Motor neuron (in vitro differentiated cells): Measurements from ENCODE around the gene EPHA7. TPM values are rescaled to one million over a fixed set of nuclear protein-coding genes. Genes with fewer than 3 reads are reported as not detected.

Source experiments
- ATAC-seq, 8 experiments: fragments of 200-7000 bp; cut with Tn5 transposase; replicated peaks in 6 of 8; 2 replicates each; pipeline ENCODE4 v1.8.0; 2021; ENCODE audit warnings: mild to moderate bottlenecking in 8 of 8, moderate library complexity in 8 of 8
- H3K27ac ChIP-seq, 2 donors: fragments of 250-450 bp; sonication (Bioruptor Pico); 2 replicates each; pipeline ENCODE4 v1.9.0; 2021; ENCODE audit warnings: antibody characterized with exemption in 2 of 2, mild to moderate bottlenecking in 2 of 2, moderate library complexity in 1 of 2
- H3K4me1 ChIP-seq, 2 donors: fragments of 250-450 bp; sonication (Bioruptor Pico); replicated peaks in 1 of 2; 2 replicates each; pipeline ENCODE4 v1.6.1; 2021; ENCODE audit warnings: antibody characterized with exemption in 2 of 2, mild to moderate bottlenecking in 2 of 2, moderate library complexity in 1 of 2
- H3K4me3 ChIP-seq, 5 donors: fragments of 250-450 bp; sonication (Bioruptor Pico); 2 replicates each; pipeline ENCODE4 v1.9.0; 2021; ENCODE audit warnings: antibody characterized with exemption in 5 of 5, mild to moderate bottlenecking in 5 of 5, moderate library complexity in 4 of 5
- WGBS, 10 experiments: fragments of 450-650 bp; shearing (Covaris generic); methylation state at CpG; one replicate each; pipeline ENCODE4 v1.0.0; 2022; 5-methylcytosine and 5-hydroxymethylcytosine counted together
- in situ Hi-C, 9 experiments: fragments of 400-800 bp; cut with MboI; loops; one replicate each; pipeline ENCODE4 v1.15.0; 2021; ENCODE audit warnings: low sequenced_read_pairs in 9 of 9, low pct_unique_long_range_greater_than_20kb in 2 of 9; ENCODE audit not compliant: unreplicated experiment in 9 of 9
- total RNA-seq, 8 experiments: library from RNA; unstranded; fragments of 300-600 nt; gene quantifications; 2 replicates each; pipeline versions ENCODE4 v1.2.3 to v1.2.4, GENCODE V29; 2022

EPHA7 gene
- total RNA-seq, 8 experiments from 2014 or later, result 1.6 to 88.0 (median 20.4) TPM

GRCh38 chr6:93305088-93305487, 114.3 kb downstream of the EPHA7 start:
- H3K27ac ChIP-seq, result no peak overlapping the region
- peaks cover 0 to 8% of the 10 kb centered on the region in 2 donors for H3K4me1 ChIP-seq
- ATAC-seq, result no peak
- H3K4me3 ChIP-seq, result no peak overlapping the region
- in situ Hi-C loops, result no loop called here

GRCh38 chr6:93304505-93304904, 114.9 kb downstream of the EPHA7 start:
- in situ Hi-C loops, result no loop called here
- Histone ChIP-seq H3K4me3 (no peak overlapping the region), H3K4me1 (peaks cover 0 to 8% of the 10 kb centered on the region in 2 donors), H3K27ac (no peak overlapping the region)
- 0 to 100% (median 80%) methylated on average over 1 of the region's 1 CpG; no CpG with 5 or more reads in 3 of the 10 experiments for whole genome bisulfite sequencing, 10 experiments
- ATAC-seq, result peak in 4 of 8 experiments; percentile 18 to 72 (median 30)

GRCh38 chr6:93300661-93301060, 118.7 kb downstream of the EPHA7 start:
- no peak overlapping the region for H3K27ac ChIP-seq
- in situ Hi-C loops, result no loop called here
- no peak overlapping the region for H3K4me3 ChIP-seq
- ATAC-seq, result no peak
- 0 to 100% (median 92%) methylated on average over 2 to 3 of the region's 3 CpGs; no CpG with 5 or more reads in 2 of the 10 experiments for WGBS, 10 experiments
- peaks cover 0 to 8% of the 10 kb centered on the region in 2 donors for H3K4me1 ChIP-seq

GRCh38 chr6:93299622-93300021, 119.7 kb downstream of the EPHA7 start:
- H3K27ac ChIP-seq, result no peak overlapping the region
- 0 to 100% (median 53%) methylated on average over 1 to 3 of the region's 3 CpGs; no CpG with 5 or more reads in 2 of the 10 experiments for WGBS, 10 experiments
- in situ Hi-C loops, result no loop called here
- H3K4me3 ChIP-seq, result no peak overlapping the region
- peaks cover 0 to 8% of the 10 kb centered on the region in 2 donors for H3K4me1 ChIP-seq
- no peak for ATAC-seq

- H3K27ac ChIP-seq, result no peak overlapping the region
- H3K4me1 ChIP-seq, result peaks cover 3% of the 10 kb centered on the region in 2 donors
- H3K4me3 ChIP-seq, result no peak overlapping the region
- no peak for ATAC-seq
- in situ Hi-C loops, result no loop called here
Measured at GRCh38 chr6:93295631-93296030, 123.7 kb downstream of the EPHA7 start.

- Histone ChIP-seq H3K27ac (no peak overlapping the region), H3K4me3 (no peak overlapping the region), H3K4me1 (peaks cover 3% of the 10 kb centered on the region in 2 donors)
- 8 to 100% (median 58%) methylated on average over 1 to 2 of the region's 2 CpGs for WGBS, 10 experiments
- in situ Hi-C loops, result no loop called here
- ATAC-seq, result no peak
Measured at GRCh38 chr6:93294879-93295278, 124.5 kb downstream of the EPHA7 start.

- H3K27ac ChIP-seq, result no peak overlapping the region
- 13 to 90% (median 78%) methylated on average over 1 to 6 of the region's 6 CpGs for WGBS, 10 experiments
- no peak for ATAC-seq
- in situ Hi-C loops, result no loop called here
- peaks cover 3% of the 10 kb centered on the region in 2 donors for H3K4me1 ChIP-seq
- no peak overlapping the region for H3K4me3 ChIP-seq
Measured at GRCh38 chr6:93293872-93294271, 125.5 kb downstream of the EPHA7 start.

- no peak overlapping the region for H3K4me3 ChIP-seq
- no peak overlapping the region for H3K27ac ChIP-seq
- in situ Hi-C loops, result no loop called here
- no peak for ATAC-seq
- H3K4me1 ChIP-seq, result peaks cover 3% of the 10 kb centered on the region in 2 donors
- whole genome bisulfite sequencing, 10 experiments, result 0 to 100% (median 57%) methylated on average over 1 to 4 of the region's 4 CpGs; no CpG with 5 or more reads in 2 of the 10 experiments
Measured at GRCh38 chr6:93293460-93293859, 125.9 kb downstream of the EPHA7 start.

GRCh38 chr6:93282521-93283031, 136.8 kb downstream of the EPHA7 start:
- no peak for ATAC-seq
- in situ Hi-C loops, result no loop called here
- Histone ChIP-seq H3K4me3 (no peak overlapping the region), H3K4me1 (no peaks in the 10 kb centered on the region), H3K27ac (no peak overlapping the region)
- WGBS, 10 experiments, result 85 to 100% (median 98%) methylated on average over 2 to 6 of the region's 28 CpGs; no CpG with 5 or more reads in 5 of the 10 experiments

- in situ Hi-C loops, result no loop called here
- Histone ChIP-seq H3K4me1 (no peaks in the 10 kb centered on the region), H3K4me3 (no peak overlapping the region), H3K27ac (no peak overlapping the region)
- ATAC-seq, result no peak
Measured at GRCh38 chr6:93278241-93278640, 141.1 kb downstream of the EPHA7 start.

- Histone ChIP-seq H3K27ac (no peak overlapping the region), H3K4me3 (no peak overlapping the region), H3K4me1 (peaks cover 0 to 3% of the 10 kb centered on the region in 2 donors)
- ATAC-seq, result peak in 6 of 8 experiments; percentile 33 to 97 (median 52)
- WGBS, 10 experiments, result 0 to 67% (median 33%) methylated on average over 1 to 2 of the region's 2 CpGs
- in situ Hi-C loops, result no loop called here
Measured at GRCh38 chr6:93272896-93273295, 146.5 kb downstream of the EPHA7 start.

GRCh38 chr6:93272211-93272610, 147.1 kb downstream of the EPHA7 start:
- in situ Hi-C loops, result no loop called here
- Histone ChIP-seq H3K4me3 (no peak overlapping the region), H3K4me1 (peaks cover 0 to 3% of the 10 kb centered on the region in 2 donors), H3K27ac (no peak overlapping the region)
- WGBS, 10 experiments, result 20 to 96% (median 80%) methylated on average over 1 to 4 of the region's 4 CpGs; no CpG with 5 or more reads in 1 of the 10 experiments
- ATAC-seq, result no peak

GRCh38 chr6:93266116-93266817, 153.1 kb downstream of the EPHA7 start:
- WGBS, 10 experiments, result 0 to 100% (median 78%) methylated on average over 2 to 3 of the region's 3 CpGs
- ATAC-seq, result no peak
- in situ Hi-C loops, result loop anchor here in 1 of 9 experiments (10.0 kb wide), 1 partner anchor 149 kb away; the partner anchor contains the start of gene EPHA7
- Histone ChIP-seq H3K4me1 (peaks cover 0 to 2% of the 10 kb centered on the region in 2 donors), H3K4me3 (no peak overlapping the region), H3K27ac (no peak overlapping the region)

GRCh38 chr6:93260881-93261280, 158.5 kb downstream of the EPHA7 start:
- 0 to 93% (median 56%) methylated on average over 1 to 2 of the region's 2 CpGs; no CpG with 5 or more reads in 1 of the 10 experiments for WGBS, 10 experiments
- H3K27ac ChIP-seq, result no peak overlapping the region
- peaks cover 0 to 2% of the 10 kb centered on the region in 2 donors for H3K4me1 ChIP-seq
- ATAC-seq, result no peak
- H3K4me3 ChIP-seq, result no peak overlapping the region
- in situ Hi-C loops, result loop anchor here in 1 of 9 experiments (10.0 kb wide), 1 partner anchor 154 kb away; the partner anchor contains the start of gene EPHA7
